SK-N-MC (cell line): ENCODE measurements around the gene TIMD4.

Experiments
- EZH2 ChIP-seq: fragments of 200-600 bp; sonication (generic); IDR thresholded peaks from one replicate; pipeline ENCODE4 v1.6.1; 2017; ENCODE audit warnings: antibody characterized with exemption
- FOXP2 ChIP-seq: optimal IDR thresholded peaks from 2 replicates; pipeline ENCODE3; 2011; ENCODE audit warnings: mild to moderate bottlenecking, moderate library complexity; ENCODE audit not compliant: insufficient read depth; ENCODE audit errors: extremely low read length, control extremely low read depth
- POLR2AphosphoS5 ChIP-seq: IDR thresholded peaks from 2 replicates; pipeline ENCODE4 v1.6.1; 2012; ENCODE audit warnings: mild to moderate bottlenecking, low read depth, low read length, borderline replicate concordance

DNA sequence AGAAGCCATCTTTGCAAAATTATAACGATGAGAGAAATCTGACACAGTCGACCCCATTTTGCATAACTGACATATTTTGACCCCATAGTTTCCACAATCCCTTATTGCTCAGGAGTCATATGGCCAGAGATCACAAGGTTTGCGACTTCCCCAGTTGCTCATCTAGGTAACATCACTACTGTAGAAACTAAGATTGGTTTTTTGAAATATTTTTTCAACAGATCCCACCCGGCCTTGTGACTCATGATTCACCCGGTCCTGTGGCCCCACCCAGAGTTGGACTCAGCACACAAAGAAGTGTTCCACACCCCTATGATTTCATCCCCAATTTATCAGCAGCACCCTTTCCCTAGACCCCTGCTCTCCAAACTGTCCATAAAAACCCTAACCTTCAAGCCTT, 50.2 kb downstream of the TIMD4 start:
- TF ChIP-seq EZH2 (no peak), POLR2AphosphoS5 (no peak), FOXP2 (no peak)
